Measurements from ENCODE around the gene CRACR2A.

CRACR2A gene

GRCh38 chr12:3751151-3752095 is 1.5 kb downstream of the CRACR2A start:
- DNase-seq: no peak

- no peak for DNase-seq
Measured at GRCh38 chr12:3750616-3751015, 2.3 kb downstream of the CRACR2A start.

GRCh38 chr12:3748620-3749019 is 4.3 kb downstream of the CRACR2A start:
- DNase-seq: no peak

GRCh38 chr12:3747976-3748619 is 4.8 kb downstream of the CRACR2A start:
- no peak for DNase-seq

GRCh38 chr12:3747543-3747942 is 5.4 kb downstream of the CRACR2A start:
- no peak for DNase-seq

GRCh38 chr12:3746758-3747157 is 6.2 kb downstream of the CRACR2A start:
- no peak for DNase-seq

- DNase-seq: no peak
Measured at GRCh38 chr12:3745152-3745551, 7.8 kb downstream of the CRACR2A start.

- DNase-seq: no peak
Measured at GRCh38 chr12:3744229-3744901, 8.5 kb downstream of the CRACR2A start.

GRCh38 chr12:3743803-3744202 is 9.1 kb downstream of the CRACR2A start:
- DNase-seq: no peak

GRCh38 chr12:3741882-3742672 is 10.8 kb downstream of the CRACR2A start:
- no peak for DNase-seq

GRCh38 chr12:3740480-3741231 is 12.3 kb downstream of the CRACR2A start:
- no peak for DNase-seq

- DNase-seq: no peak
Measured at GRCh38 chr12:3735432-3735831, 17.5 kb downstream of the CRACR2A start.

- DNase-seq: no peak
Measured at GRCh38 chr12:3732901-3733300, 20.0 kb downstream of the CRACR2A start.

GRCh38 chr12:3730111-3730510 is 22.8 kb downstream of the CRACR2A start:
- no peak for DNase-seq

GRCh38 chr12:3728686-3729085 is 24.2 kb downstream of the CRACR2A start:
- no peak for DNase-seq

GRCh38 chr12:3727877-3728632 is 24.9 kb downstream of the CRACR2A start:
- DNase-seq: no peak

GRCh38 chr12:3727354-3727753 is 25.6 kb downstream of the CRACR2A start:
- no peak for DNase-seq

- DNase-seq: no peak
Measured at GRCh38 chr12:3726456-3726855, 26.5 kb downstream of the CRACR2A start.

- no peak for DNase-seq
Measured at GRCh38 chr12:3725388-3726115, 27.4 kb downstream of the CRACR2A start.

All from NCI-H1105 (cell line).